Natural killer cell treated with Interleukin-12 subunit alpha and Interleukin-12 subunit beta and Interleukin-15 and Interleukin-18, amount 100 ng/mL, for 72 hours (primary cell): ENCODE data around the gene HOXA3. TPM values are rescaled to one million over a fixed set of nuclear protein-coding genes. Genes with fewer than 3 reads are reported as not detected.

Source experiments
- ATAC-seq, 2 donors: fragments of 150-1000 bp; cut with Tn5 transposase in 1 of 2; sonication (Bioruptor Pico), chemical (Tn5 transposase) in 1 of 2; 2 replicates each; pipeline ENCODE4 v1.10.0; 2021
- DNase-seq: peaks from one replicate; pipeline ENCODE4 v3.0.0; 2022; ENCODE audit warnings: low spot score
- H3K27ac Mint-ChIP-seq, 2 donors: 1 replicate in 1 of 2; 2 replicates in 1 of 2; pipeline ENCODE4 v1.8.0; 2022; ENCODE audit warnings: mixed read lengths in 2 of 2, mild to moderate bottlenecking in 1 of 2, moderate library complexity in 1 of 2
- H3K27me3 Mint-ChIP-seq, 2 donors: 1 replicate in 1 of 2; 2 replicates in 1 of 2; pipeline ENCODE4 v1.8.0; 2022; ENCODE audit warnings: mixed read lengths in 2 of 2
- H3K36me3 Mint-ChIP-seq: one replicate; pipeline ENCODE4 v1.8.0; 2022; ENCODE audit warnings: mixed read lengths
- H3K4me1 Mint-ChIP-seq, 2 donors: 1 replicate in 1 of 2; 2 replicates in 1 of 2; pipeline ENCODE4 v1.8.0; 2022; ENCODE audit warnings: low read depth in 2 of 2, mixed read lengths in 2 of 2, mild to moderate bottlenecking in 1 of 2
- H3K4me3 Mint-ChIP-seq: one replicate; pipeline ENCODE4 v1.8.0; 2022; ENCODE audit warnings: mixed read lengths
- H3K9me3 Mint-ChIP-seq: 2 replicates; pipeline ENCODE4 v1.8.0; 2022; ENCODE audit warnings: mixed read lengths
- total RNA-seq, 2 donors: library from RNA; stranded (reverse); gene quantifications; one replicate each; pipeline ENCODE4 v1.2.3, GENCODE V29; 2022

HOXA3 gene
- total RNA-seq, 2 donors from 2014 or later = not detected

GRCh38 chr7:27169658-27170425 is 17.5 kb upstream of the HOXA3 start:
- no peaks in the 10 kb centered on the region for H3K9me3 Mint-ChIP-seq
- peaks cover 42 to 55% of the 10 kb centered on the region in 2 donors for H3K27me3 Mint-ChIP-seq
- peak overlapping the region; percentile 90 for H3K4me3 Mint-ChIP-seq
- DNase-seq = peak; percentile 44
- ATAC-seq = no peak
- no peak overlapping the region for H3K27ac Mint-ChIP-seq
- peaks cover 28 to 42% of the 10 kb centered on the region in 2 donors for H3K4me1 Mint-ChIP-seq
- peaks cover 12% of the 10 kb centered on the region for H3K36me3 Mint-ChIP-seq

GRCh38 chr7:27168265-27168947 is 16.0 kb upstream of the HOXA3 start:
- Mint-ChIP-seq H3K27ac (peak overlapping the region; percentile 16 to 74), H3K4me1 (peaks cover 38 to 51% of the 10 kb centered on the region in 2 donors), H3K36me3 (peaks cover 12% of the 10 kb centered on the region), H3K27me3 (peaks cover 53 to 64% of the 10 kb centered on the region in 2 donors), H3K4me3 (peak overlapping the region; percentile 90), H3K9me3 (no peaks in the 10 kb centered on the region)
- ATAC-seq (peak in 1 of 2 donors; percentile 35), DNase-seq (no peak)

GRCh38 chr7:27167916-27168264 is 15.5 kb upstream of the HOXA3 start:
- Mint-ChIP-seq H3K36me3 (peaks cover 12% of the 10 kb centered on the region), H3K27me3 (peaks cover 55 to 69% of the 10 kb centered on the region in 2 donors), H3K4me1 (peaks cover 38 to 52% of the 10 kb centered on the region in 2 donors), H3K4me3 (peak overlapping the region; percentile 90), H3K27ac (peak overlapping the region in 1 of 2 donors; percentile 74), H3K9me3 (no peaks in the 10 kb centered on the region)
- DNase-seq (no peak), ATAC-seq (no peak)

GRCh38 chr7:27166531-27167505 is 14.4 kb upstream of the HOXA3 start:
- peaks cover 56 to 64% of the 10 kb centered on the region in 2 donors for H3K27me3 Mint-ChIP-seq
- H3K4me3 Mint-ChIP-seq = peak overlapping the region; percentile 77
- peaks cover 8% of the 10 kb centered on the region for H3K36me3 Mint-ChIP-seq
- peak overlapping the region in 1 of 2 donors; percentile 74 for H3K27ac Mint-ChIP-seq
- DNase-seq = no peak
- ATAC-seq = no peak
- H3K9me3 Mint-ChIP-seq = no peaks in the 10 kb centered on the region
- H3K4me1 Mint-ChIP-seq = peaks cover 31 to 44% of the 10 kb centered on the region in 2 donors

GRCh38 chr7:27165996-27166530 is 13.7 kb upstream of the HOXA3 start:
- DNase-seq (peak; percentile 53), ATAC-seq (no peak)
- Mint-ChIP-seq H3K27ac (peak overlapping the region in 1 of 2 donors; percentile 47), H3K36me3 (peaks cover 6% of the 10 kb centered on the region), H3K4me3 (peak overlapping the region; percentile 75), H3K4me1 (peaks cover 28 to 36% of the 10 kb centered on the region in 2 donors), H3K27me3 (peaks cover 52 to 56% of the 10 kb centered on the region in 2 donors), H3K9me3 (no peaks in the 10 kb centered on the region)

GRCh38 chr7:27165089-27165995 is 13.0 kb upstream of the HOXA3 start, which contains the start of gene HOXA9:
HOXA9 (minus strand) TSS chr7:27165537; CDS start chr7:27165457, 80 bp downstream.
- DNase-seq (peak; percentile 62), ATAC-seq (peak; percentile 53 to 58)
- Mint-ChIP-seq H3K27me3 (peaks cover 48 to 49% of the 10 kb centered on the region in 2 donors), H3K27ac (peak within 1 kb of the TSS in 1 of 2 donors; percentile 47), H3K36me3 (peaks cover 6% of the 10 kb centered on the region), H3K4me3 (peak within 1 kb of the TSS; percentile 75), H3K4me1 (peaks cover 29% of the 10 kb centered on the region in 2 donors), H3K9me3 (no peaks in the 10 kb centered on the region)

GRCh38 chr7:27164367-27165088 is 12.1 kb upstream of the HOXA3 start:
- Mint-ChIP-seq H3K36me3 (peaks cover 6% of the 10 kb centered on the region), H3K4me3 (peak overlapping the region; percentile 71), H3K4me1 (peaks cover 32% of the 10 kb centered on the region in 2 donors), H3K9me3 (no peaks in the 10 kb centered on the region), H3K27me3 (peaks cover 49 to 52% of the 10 kb centered on the region in 2 donors), H3K27ac (no peak overlapping the region)
- ATAC-seq = peak in 1 of 2 donors; percentile 4
- peak; percentile 56 for DNase-seq

- no peak overlapping the region for H3K27ac Mint-ChIP-seq
- DNase-seq = no peak
- peaks cover 6% of the 10 kb centered on the region for H3K36me3 Mint-ChIP-seq
- ATAC-seq = no peak
- peak overlapping the region; percentile 71 for H3K4me3 Mint-ChIP-seq
- H3K9me3 Mint-ChIP-seq = no peaks in the 10 kb centered on the region
- peaks cover 32 to 33% of the 10 kb centered on the region in 2 donors for H3K4me1 Mint-ChIP-seq
- peaks cover 53 to 55% of the 10 kb centered on the region in 2 donors for H3K27me3 Mint-ChIP-seq
Measured at GRCh38 chr7:27164045-27164366, 11.6 kb upstream of the HOXA3 start.

GRCh38 chr7:27163288-27164044 is 11.1 kb upstream of the HOXA3 start:
- peaks cover 1% of the 10 kb centered on the region for H3K36me3 Mint-ChIP-seq
- H3K9me3 Mint-ChIP-seq = no peaks in the 10 kb centered on the region
- peaks cover 27% of the 10 kb centered on the region in 2 donors for H3K4me1 Mint-ChIP-seq
- no peak for ATAC-seq
- no peak for DNase-seq
- H3K27me3 Mint-ChIP-seq = peaks cover 51 to 55% of the 10 kb centered on the region in 2 donors
- peak overlapping the region; percentile 71 for H3K4me3 Mint-ChIP-seq
- H3K27ac Mint-ChIP-seq = no peak overlapping the region

GRCh38 chr7:27162561-27163287 is 10.3 kb upstream of the HOXA3 start:
- DNase-seq (no peak), ATAC-seq (no peak)
- H3K9me3 Mint-ChIP-seq = no peaks in the 10 kb centered on the region
- H3K4me1 Mint-ChIP-seq = peaks cover 32 to 33% of the 10 kb centered on the region in 2 donors
- H3K36me3 Mint-ChIP-seq = no peaks in the 10 kb centered on the region
- no peak overlapping the region for H3K4me3 Mint-ChIP-seq
- H3K27ac Mint-ChIP-seq = no peak overlapping the region
- H3K27me3 Mint-ChIP-seq = peaks cover 52 to 59% of the 10 kb centered on the region in 2 donors
